ENCODE results near the gene PITX3. TPM values are rescaled to one million over a fixed set of nuclear protein-coding genes. Genes with fewer than 3 reads are reported as not detected.

PITX3 gene
- total and polyA plus RNA-seq, 9 of the 15 experiments (the other 6 are each of a cell fraction or from before 2014, with no cell fraction given) = 0.30 to 0.98 (median 0.95) TPM; not detected in 6

- TF ChIP-seq, protein P1, sequence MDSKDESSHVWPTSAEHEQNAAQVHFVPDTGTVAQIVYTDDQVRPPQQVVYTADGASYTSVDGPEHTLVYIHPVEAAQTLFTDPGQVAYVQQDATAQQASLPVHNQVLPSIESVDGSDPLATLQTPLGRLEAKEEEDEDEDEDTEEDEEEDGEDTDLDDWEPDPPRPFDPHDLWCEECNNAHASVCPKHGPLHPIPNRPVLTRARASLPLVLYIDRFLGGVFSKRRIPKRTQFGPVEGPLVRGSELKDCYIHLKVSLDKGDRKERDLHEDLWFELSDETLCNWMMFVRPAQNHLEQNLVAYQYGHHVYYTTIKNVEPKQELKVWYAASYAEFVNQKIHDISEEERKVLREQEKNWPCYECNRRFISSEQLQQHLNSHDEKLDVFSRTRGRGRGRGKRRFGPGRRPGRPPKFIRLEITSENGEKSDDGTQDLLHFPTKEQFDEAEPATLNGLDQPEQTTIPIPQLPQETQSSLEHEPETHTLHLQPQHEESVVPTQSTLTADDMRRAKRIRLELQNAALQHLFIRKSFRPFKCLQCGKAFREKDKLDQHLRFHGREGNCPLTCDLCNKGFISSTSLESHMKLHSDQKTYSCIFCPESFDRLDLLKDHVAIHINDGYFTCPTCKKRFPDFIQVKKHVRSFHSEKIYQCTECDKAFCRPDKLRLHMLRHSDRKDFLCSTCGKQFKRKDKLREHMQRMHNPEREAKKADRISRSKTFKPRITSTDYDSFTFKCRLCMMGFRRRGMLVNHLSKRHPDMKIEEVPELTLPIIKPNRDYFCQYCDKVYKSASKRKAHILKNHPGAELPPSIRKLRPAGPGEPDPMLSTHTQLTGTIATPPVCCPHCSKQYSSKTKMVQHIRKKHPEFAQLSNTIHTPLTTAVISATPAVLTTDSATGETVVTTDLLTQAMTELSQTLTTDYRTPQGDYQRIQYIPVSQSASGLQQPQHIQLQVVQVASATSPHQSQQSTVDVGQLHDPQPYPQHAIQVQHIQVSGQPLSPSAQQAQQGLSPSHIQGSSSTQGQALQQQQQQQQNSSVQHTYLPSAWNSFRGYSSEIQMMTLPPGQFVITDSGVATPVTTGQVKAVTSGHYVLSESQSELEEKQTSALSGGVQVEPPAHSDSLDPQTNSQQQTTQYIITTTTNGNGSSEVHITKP (IDR thresholded peaks at IDR 0.05; ENCODE audit: partially characterized antibody) = no peak
- peak; percentile 83 for TF ChIP-seq CXXC5 (CRISPR knock-in tag; IDR thresholded peaks at IDR 0.05)
- no peak for TF ChIP-seq TCFL5 (CRISPR knock-in tag; conservative IDR thresholded peaks at IDR 0.05)
- no peak for TF ChIP-seq ZFP1 (CRISPR knock-in tag; IDR thresholded peaks at IDR 0.05)
- TF ChIP-seq ZFP36 (IDR thresholded peaks at IDR 0.05; ENCODE audit: low read depth, low read length, partially characterized antibody) = no peak
- no peak for TF ChIP-seq CAMTA2 (CRISPR knock-in tag; conservative IDR thresholded peaks at IDR 0.05)
- TF ChIP-seq, protein P2, sequence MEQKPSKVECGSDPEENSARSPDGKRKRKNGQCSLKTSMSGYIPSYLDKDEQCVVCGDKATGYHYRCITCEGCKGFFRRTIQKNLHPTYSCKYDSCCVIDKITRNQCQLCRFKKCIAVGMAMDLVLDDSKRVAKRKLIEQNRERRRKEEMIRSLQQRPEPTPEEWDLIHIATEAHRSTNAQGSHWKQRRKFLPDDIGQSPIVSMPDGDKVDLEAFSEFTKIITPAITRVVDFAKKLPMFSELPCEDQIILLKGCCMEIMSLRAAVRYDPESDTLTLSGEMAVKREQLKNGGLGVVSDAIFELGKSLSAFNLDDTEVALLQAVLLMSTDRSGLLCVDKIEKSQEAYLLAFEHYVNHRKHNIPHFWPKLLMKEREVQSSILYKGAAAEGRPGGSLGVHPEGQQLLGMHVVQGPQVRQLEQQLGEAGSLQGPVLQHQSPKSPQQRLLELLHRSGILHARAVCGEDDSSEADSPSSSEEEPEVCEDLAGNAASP (IDR thresholded peaks at IDR 0.05) = no peak
- no peak for TF ChIP-seq ARID1B (IDR thresholded peaks at IDR 0.05)
- TF ChIP-seq RBBP5 (IDR thresholded peaks at IDR 0.05; ENCODE audit: borderline replicate concordance, insufficient read depth, low read length, poor library complexity, severe bottlenecking) = peak; percentile 66
- TF ChIP-seq CHD1 (IDR thresholded peaks at IDR 0.05; ENCODE audit: low read length) = peak; percentile 22
- no peak for TF ChIP-seq MCM5 (IDR thresholded peaks at IDR 0.05; ENCODE audit: low read depth)
- peak; percentile 20 to 31; a peak in 1 of 4 replicates for TF ChIP-seq FOXK2 (conservative IDR thresholded peaks at IDR 0.05 in 1 of 2, IDR thresholded peaks at IDR 0.05 in 1 of 2; ENCODE audit: low read depth in 2 of 2)
- 0 out of 2 replicates have a peak, but pooled peaks have one; percentile 28 for TF ChIP-seq XRCC5 (IDR thresholded peaks at IDR 0.05; ENCODE audit: low read depth, low read length)
- peak; percentile 91 for TF ChIP-seq KDM5B (IDR thresholded peaks at IDR 0.05; ENCODE audit: insufficient replicate concordance, low read depth, low read length)
- peak; percentile 80 for TF ChIP-seq TAF7 (tag; IDR thresholded peaks at IDR 0.05)
- no peak for TF ChIP-seq MECOM (CRISPR knock-in tag; IDR thresholded peaks at IDR 0.05)
- TF ChIP-seq ETV5 (CRISPR knock-in tag; IDR thresholded peaks at IDR 0.05; ENCODE audit: low read depth) = peak; percentile 36; the same call in 1 of the 2 replicates
- TF ChIP-seq NR2C1 (IDR thresholded peaks at IDR 0.05) = peak; percentile 92
- peak; percentile 91 for TF ChIP-seq NR2C1 (tag; IDR thresholded peaks at IDR 0.05)
These were observed 4.0 kb upstream of the PITX3 start, which contains the start of gene GBF1 (continued) for GRCh38 chr10:102245082-102245931.
